MM.1S (cell line): ENCODE data around the gene PSMA2.

Experiments used
- EZH2phosphoT487 ChIP-seq: fragments of 300-600 bp; sonication (generic); IDR thresholded peaks from 2 replicates; pipeline ENCODE4 v1.6.1; 2018; ENCODE audit warnings: antibody characterized with exemption, low read length
- TF ChIP-seq, protein P1 (sequence below): fragments of 300-600 bp; sonication (generic); IDR thresholded peaks from 2 replicates; pipeline ENCODE4 v1.5.1; 2016; ENCODE audit warnings: antibody characterized with exemption, low read length, mixed read lengths

DNA sequence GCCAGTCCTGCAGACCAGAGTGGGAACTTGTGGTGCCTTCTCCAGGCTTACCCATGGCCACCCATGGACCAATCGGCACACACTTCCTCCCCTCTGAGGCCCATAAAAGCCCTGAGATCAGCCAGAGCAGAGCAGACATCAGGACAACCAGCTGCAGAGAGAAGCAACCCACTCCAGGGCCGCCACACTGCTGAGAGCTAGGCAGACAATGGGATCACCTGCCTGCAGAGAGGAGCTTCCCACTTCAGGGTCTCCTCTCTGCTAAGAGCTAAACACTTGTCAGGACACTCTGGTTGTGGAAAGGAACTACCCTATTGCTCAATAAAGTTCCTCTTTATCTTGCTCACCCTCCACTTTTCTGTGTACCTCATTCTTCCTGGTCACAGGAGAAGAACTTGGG, 54.1 kb downstream of the PSMA2 start:
- TF ChIP-seq, protein P1, sequence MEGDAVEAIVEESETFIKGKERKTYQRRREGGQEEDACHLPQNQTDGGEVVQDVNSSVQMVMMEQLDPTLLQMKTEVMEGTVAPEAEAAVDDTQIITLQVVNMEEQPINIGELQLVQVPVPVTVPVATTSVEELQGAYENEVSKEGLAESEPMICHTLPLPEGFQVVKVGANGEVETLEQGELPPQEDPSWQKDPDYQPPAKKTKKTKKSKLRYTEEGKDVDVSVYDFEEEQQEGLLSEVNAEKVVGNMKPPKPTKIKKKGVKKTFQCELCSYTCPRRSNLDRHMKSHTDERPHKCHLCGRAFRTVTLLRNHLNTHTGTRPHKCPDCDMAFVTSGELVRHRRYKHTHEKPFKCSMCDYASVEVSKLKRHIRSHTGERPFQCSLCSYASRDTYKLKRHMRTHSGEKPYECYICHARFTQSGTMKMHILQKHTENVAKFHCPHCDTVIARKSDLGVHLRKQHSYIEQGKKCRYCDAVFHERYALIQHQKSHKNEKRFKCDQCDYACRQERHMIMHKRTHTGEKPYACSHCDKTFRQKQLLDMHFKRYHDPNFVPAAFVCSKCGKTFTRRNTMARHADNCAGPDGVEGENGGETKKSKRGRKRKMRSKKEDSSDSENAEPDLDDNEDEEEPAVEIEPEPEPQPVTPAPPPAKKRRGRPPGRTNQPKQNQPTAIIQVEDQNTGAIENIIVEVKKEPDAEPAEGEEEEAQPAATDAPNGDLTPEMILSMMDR: no peak
- TF ChIP-seq EZH2phosphoT487: no peak
